WTC11 (cell line): Measurements from ENCODE around the gene KLC4. TPM values are rescaled to one million over a fixed set of nuclear protein-coding genes. Genes with fewer than 3 reads are reported as not detected.
A peak's percentile ranks its signal among the peaks of the same experiment; 100 is the strongest.

Experiments used
- ATAC-seq: fragments of 200-7000 bp; cut with Tn5 transposase; 2 replicates; pipeline ENCODE4 v1.10.0; 2021; ENCODE audit warnings: mild to moderate bottlenecking, moderate library complexity
- CTCF ChIA-PET: fragments of 300-600 bp; sonication (Branson Sonifier 250); formaldehyde crosslinking; loops from one replicate; lab custom pipeline; 2021; ENCODE audit warnings: antibody characterized with exemption; lab: Charles Lee
- POLR2A ChIA-PET: fragments of 350-600 bp; sonication (Branson Sonifier 250); formaldehyde crosslinking; loops from one replicate; lab custom pipeline; 2021; ENCODE audit warnings: antibody characterized with exemption; lab: Charles Lee
- DNase-seq: peaks from one replicate; pipeline ENCODE4 v3.0.0; 2021; ENCODE audit warnings: low spot score
- H3K27ac Mint-ChIP-seq: 2 replicates; pipeline ENCODE4 v1.8.0; 2021; ENCODE audit warnings: mixed read lengths
- H3K27me3 Mint-ChIP-seq: 2 replicates; pipeline ENCODE4 v1.8.0; 2021; ENCODE audit warnings: low read depth, mild to moderate bottlenecking, moderate library complexity, mixed read lengths
- H3K36me3 Mint-ChIP-seq: 2 replicates; pipeline ENCODE4 v1.8.0; 2021; ENCODE audit warnings: mixed read lengths
- H3K4me1 Mint-ChIP-seq: 2 replicates; pipeline ENCODE4 v1.8.0; 2022; ENCODE audit warnings: mixed read lengths
- H3K4me3 Mint-ChIP-seq: 2 replicates; pipeline ENCODE4 v1.8.0; 2021; ENCODE audit warnings: mild to moderate bottlenecking, moderate library complexity, mixed read lengths
- H3K9me3 Mint-ChIP-seq: 2 replicates; pipeline ENCODE4 v1.8.0; 2021; ENCODE audit warnings: mixed read lengths
- ATF1 ChIP-seq: sonication (generic); formaldehyde crosslinking; IDR thresholded peaks from 2 replicates; pipeline ENCODE4 v1.8.1; 2023; ENCODE audit warnings: mild to moderate bottlenecking, moderate library complexity, missing genetic modification reagents
- ELF4 ChIP-seq: sonication (generic); formaldehyde crosslinking; IDR thresholded peaks from 2 replicates; pipeline ENCODE4 v1.8.1; 2022; ENCODE audit warnings: low read depth, mild to moderate bottlenecking, moderate library complexity, missing genetic modification reagents
- EMX1 ChIP-seq: fragments of 250-450 bp; sonication (Bioruptor Pico); IDR thresholded peaks from 2 replicates; pipeline ENCODE4 v1.8.0; 2021; ENCODE audit warnings: mild to moderate bottlenecking
- GRHL2 ChIP-seq: fragments of 250-450 bp; sonication (Bioruptor Pico); IDR thresholded peaks from 2 replicates; pipeline ENCODE4 v1.8.0; 2022; ENCODE audit warnings: mild to moderate bottlenecking, moderate library complexity; ENCODE audit not compliant: insufficient replicate concordance, severe bottlenecking
- GTF2I ChIP-seq: fragments of 250-450 bp; sonication (Bioruptor Pico); conservative IDR thresholded peaks from 2 replicates; pipeline ENCODE4 v1.4.0; 2021; ENCODE audit warnings: mild to moderate bottlenecking
- HMGA2 ChIP-seq: fragments of 250-450 bp; sonication (Bioruptor Pico); IDR thresholded peaks from 2 replicates; pipeline ENCODE4 v1.4.0; 2021; ENCODE audit warnings: mild to moderate bottlenecking, moderate library complexity
- JUN ChIP-seq: sonication (generic); formaldehyde crosslinking; IDR thresholded peaks from 2 replicates; pipeline ENCODE4 v1.8.0; 2023; ENCODE audit warnings: mild to moderate bottlenecking, missing genetic modification reagents
- NFATC4 ChIP-seq: fragments of 250-450 bp; sonication (Bioruptor Pico); IDR thresholded peaks from 2 replicates; pipeline ENCODE4 v1.9.0; 2021; ENCODE audit warnings: mild to moderate bottlenecking
- NFYB ChIP-seq: sonication (generic); formaldehyde crosslinking; conservative IDR thresholded peaks from 2 replicates; pipeline ENCODE4 v1.8.0; 2022; ENCODE audit warnings: low read depth, missing genetic modification reagents
- NR2C2 ChIP-seq: sonication (generic); formaldehyde crosslinking; IDR thresholded peaks from 2 replicates; pipeline ENCODE4 v1.8.0; 2022; ENCODE audit warnings: mild to moderate bottlenecking, missing genetic modification reagents
- RORB ChIP-seq: fragments of 250-450 bp; sonication (Bioruptor Pico); IDR thresholded peaks from 2 replicates; pipeline ENCODE4 v1.9.0; 2021; ENCODE audit warnings: mild to moderate bottlenecking
- TEAD1 ChIP-seq: sonication (generic); formaldehyde crosslinking; IDR thresholded peaks from 2 replicates; pipeline ENCODE4 v1.8.0; 2022; ENCODE audit warnings: mild to moderate bottlenecking, missing genetic modification reagents
- TP53 ChIP-seq: sonication (generic); formaldehyde crosslinking; IDR thresholded peaks from 2 replicates; pipeline ENCODE4 v1.8.1; 2023; ENCODE audit warnings: mild to moderate bottlenecking, missing genetic modification reagents
- ZNF232 ChIP-seq: sonication (generic); formaldehyde crosslinking; IDR thresholded peaks from 2 replicates; pipeline ENCODE4 v1.8.0; 2022; ENCODE audit warnings: mild to moderate bottlenecking, missing genetic modification reagents
- ZNF423 ChIP-seq: fragments of 250-450 bp; sonication (Bioruptor Pico); IDR thresholded peaks from 2 replicates; pipeline ENCODE4 v2.1.2; 2022; ENCODE audit warnings: mild to moderate bottlenecking, moderate library complexity
- total RNA-seq: library from RNA; stranded (reverse); gene quantifications from 3 replicates; pipeline ENCODE4 v1.2.3, GENCODE V29; 2021
- TF ChIP-seq, protein P1 (sequence below): sonication (generic); formaldehyde crosslinking; IDR thresholded peaks from 2 replicates; pipeline ENCODE4 v1.8.1; 2023; ENCODE audit warnings: mild to moderate bottlenecking, missing genetic modification reagents, moderate library complexity
- TF ChIP-seq, protein P2 (sequence below): sonication (generic); formaldehyde crosslinking; IDR thresholded peaks from 2 replicates; pipeline ENCODE4 v1.8.0; 2023; ENCODE audit warnings: missing genetic modification reagents, mild to moderate bottlenecking, borderline replicate concordance
- TF ChIP-seq, protein P3 (sequence below): sonication (generic); formaldehyde crosslinking; IDR thresholded peaks from 2 replicates; pipeline ENCODE4 v1.8.1; 2023; ENCODE audit warnings: mild to moderate bottlenecking, missing genetic modification reagents
- TF ChIP-seq, protein P4 (sequence below): fragments of 250-450 bp; sonication (Bioruptor Pico); IDR thresholded peaks from 2 replicates; pipeline ENCODE4 v1.9.0; 2021; ENCODE audit warnings: mild to moderate bottlenecking
- TF ChIP-seq, protein P5 (sequence below): sonication (generic); formaldehyde crosslinking; IDR thresholded peaks from 2 replicates; pipeline ENCODE4 v1.8.1; 2022; ENCODE audit warnings: mild to moderate bottlenecking, moderate library complexity, missing genetic modification reagents
- TF ChIP-seq, protein P6 (sequence below): sonication (generic); formaldehyde crosslinking; IDR thresholded peaks from 2 replicates; pipeline ENCODE4 v1.8.0; 2022; ENCODE audit warnings: mild to moderate bottlenecking, missing genetic modification reagents
- TF ChIP-seq, protein P7 (sequence below): fragments of 250-450 bp; sonication (Bioruptor Pico); conservative IDR thresholded peaks from 2 replicates; pipeline ENCODE4 v1.9.0; 2021; ENCODE audit warnings: mild to moderate bottlenecking

Gene KLC4
- total RNA-seq, 1 experiment from 2014 or later, result 35.7 TPM

DNA sequence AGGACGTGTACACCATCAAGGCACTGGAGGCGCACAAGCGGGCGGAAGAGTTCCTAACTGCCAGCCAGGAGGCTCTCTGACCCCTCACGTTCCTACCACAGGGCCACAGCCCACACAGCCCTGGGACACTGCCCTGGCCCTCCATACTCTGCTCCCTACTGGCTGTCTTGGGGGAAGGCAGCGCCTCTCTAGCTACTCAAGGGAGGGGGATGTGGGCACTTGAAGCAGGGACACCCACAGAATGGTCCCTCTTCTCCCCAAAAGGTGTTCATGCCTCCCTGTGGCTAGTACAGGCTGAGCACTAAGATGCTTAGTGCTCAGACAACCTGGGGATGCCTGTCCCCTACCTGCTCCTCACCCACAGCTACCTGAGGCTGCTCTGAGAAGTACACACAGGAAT lies 48.2 kb upstream of the KLC4 start (continued):
- no peak for TF ChIP-seq NFYB (CRISPR knock-in tag)
- TF ChIP-seq, protein P1, sequence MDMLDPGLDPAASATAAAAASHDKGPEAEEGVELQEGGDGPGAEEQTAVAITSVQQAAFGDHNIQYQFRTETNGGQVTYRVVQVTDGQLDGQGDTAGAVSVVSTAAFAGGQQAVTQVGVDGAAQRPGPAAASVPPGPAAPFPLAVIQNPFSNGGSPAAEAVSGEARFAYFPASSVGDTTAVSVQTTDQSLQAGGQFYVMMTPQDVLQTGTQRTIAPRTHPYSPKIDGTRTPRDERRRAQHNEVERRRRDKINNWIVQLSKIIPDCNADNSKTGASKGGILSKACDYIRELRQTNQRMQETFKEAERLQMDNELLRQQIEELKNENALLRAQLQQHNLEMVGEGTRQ (CRISPR knock-in tag), result no peak
- TF ChIP-seq, protein P2, sequence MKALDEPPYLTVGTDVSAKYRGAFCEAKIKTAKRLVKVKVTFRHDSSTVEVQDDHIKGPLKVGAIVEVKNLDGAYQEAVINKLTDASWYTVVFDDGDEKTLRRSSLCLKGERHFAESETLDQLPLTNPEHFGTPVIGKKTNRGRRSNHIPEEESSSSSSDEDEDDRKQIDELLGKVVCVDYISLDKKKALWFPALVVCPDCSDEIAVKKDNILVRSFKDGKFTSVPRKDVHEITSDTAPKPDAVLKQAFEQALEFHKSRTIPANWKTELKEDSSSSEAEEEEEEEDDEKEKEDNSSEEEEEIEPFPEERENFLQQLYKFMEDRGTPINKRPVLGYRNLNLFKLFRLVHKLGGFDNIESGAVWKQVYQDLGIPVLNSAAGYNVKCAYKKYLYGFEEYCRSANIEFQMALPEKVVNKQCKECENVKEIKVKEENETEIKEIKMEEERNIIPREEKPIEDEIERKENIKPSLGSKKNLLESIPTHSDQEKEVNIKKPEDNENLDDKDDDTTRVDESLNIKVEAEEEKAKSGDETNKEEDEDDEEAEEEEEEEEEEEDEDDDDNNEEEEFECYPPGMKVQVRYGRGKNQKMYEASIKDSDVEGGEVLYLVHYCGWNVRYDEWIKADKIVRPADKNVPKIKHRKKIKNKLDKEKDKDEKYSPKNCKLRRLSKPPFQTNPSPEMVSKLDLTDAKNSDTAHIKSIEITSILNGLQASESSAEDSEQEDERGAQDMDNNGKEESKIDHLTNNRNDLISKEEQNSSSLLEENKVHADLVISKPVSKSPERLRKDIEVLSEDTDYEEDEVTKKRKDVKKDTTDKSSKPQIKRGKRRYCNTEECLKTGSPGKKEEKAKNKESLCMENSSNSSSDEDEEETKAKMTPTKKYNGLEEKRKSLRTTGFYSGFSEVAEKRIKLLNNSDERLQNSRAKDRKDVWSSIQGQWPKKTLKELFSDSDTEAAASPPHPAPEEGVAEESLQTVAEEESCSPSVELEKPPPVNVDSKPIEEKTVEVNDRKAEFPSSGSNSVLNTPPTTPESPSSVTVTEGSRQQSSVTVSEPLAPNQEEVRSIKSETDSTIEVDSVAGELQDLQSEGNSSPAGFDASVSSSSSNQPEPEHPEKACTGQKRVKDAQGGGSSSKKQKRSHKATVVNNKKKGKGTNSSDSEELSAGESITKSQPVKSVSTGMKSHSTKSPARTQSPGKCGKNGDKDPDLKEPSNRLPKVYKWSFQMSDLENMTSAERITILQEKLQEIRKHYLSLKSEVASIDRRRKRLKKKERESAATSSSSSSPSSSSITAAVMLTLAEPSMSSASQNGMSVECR (CRISPR knock-in tag), result no peak
- TF ChIP-seq ATF1, result no peak

DNA sequence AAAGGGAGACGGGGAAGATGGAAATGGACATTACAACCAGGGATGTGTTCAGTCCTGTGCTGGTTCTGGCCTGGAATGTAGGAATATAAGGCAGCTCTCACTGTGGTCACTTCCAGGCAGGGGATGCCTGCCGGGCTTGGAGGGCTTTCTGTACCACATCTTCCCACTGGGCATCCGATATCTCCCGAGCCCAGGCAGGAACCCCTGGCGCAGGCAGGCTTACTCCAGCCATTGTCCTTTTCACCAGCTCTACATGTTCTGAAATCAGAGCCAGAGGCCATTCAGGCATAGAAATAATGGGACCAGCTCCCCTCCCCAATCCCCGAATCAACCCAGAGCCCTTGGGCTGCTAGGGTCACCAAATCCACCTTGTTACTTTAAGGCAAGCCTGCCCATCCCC lies 47.1 kb upstream of the KLC4 start:
- TF ChIP-seq ELF4, result no peak
- TF ChIP-seq ZNF232 (CRISPR knock-in tag), result no peak
- TF ChIP-seq, protein P3, sequence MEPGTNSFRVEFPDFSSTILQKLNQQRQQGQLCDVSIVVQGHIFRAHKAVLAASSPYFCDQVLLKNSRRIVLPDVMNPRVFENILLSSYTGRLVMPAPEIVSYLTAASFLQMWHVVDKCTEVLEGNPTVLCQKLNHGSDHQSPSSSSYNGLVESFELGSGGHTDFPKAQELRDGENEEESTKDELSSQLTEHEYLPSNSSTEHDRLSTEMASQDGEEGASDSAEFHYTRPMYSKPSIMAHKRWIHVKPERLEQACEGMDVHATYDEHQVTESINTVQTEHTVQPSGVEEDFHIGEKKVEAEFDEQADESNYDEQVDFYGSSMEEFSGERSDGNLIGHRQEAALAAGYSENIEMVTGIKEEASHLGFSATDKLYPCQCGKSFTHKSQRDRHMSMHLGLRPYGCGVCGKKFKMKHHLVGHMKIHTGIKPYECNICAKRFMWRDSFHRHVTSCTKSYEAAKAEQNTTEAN, result no peak
- TF ChIP-seq, protein P4, sequence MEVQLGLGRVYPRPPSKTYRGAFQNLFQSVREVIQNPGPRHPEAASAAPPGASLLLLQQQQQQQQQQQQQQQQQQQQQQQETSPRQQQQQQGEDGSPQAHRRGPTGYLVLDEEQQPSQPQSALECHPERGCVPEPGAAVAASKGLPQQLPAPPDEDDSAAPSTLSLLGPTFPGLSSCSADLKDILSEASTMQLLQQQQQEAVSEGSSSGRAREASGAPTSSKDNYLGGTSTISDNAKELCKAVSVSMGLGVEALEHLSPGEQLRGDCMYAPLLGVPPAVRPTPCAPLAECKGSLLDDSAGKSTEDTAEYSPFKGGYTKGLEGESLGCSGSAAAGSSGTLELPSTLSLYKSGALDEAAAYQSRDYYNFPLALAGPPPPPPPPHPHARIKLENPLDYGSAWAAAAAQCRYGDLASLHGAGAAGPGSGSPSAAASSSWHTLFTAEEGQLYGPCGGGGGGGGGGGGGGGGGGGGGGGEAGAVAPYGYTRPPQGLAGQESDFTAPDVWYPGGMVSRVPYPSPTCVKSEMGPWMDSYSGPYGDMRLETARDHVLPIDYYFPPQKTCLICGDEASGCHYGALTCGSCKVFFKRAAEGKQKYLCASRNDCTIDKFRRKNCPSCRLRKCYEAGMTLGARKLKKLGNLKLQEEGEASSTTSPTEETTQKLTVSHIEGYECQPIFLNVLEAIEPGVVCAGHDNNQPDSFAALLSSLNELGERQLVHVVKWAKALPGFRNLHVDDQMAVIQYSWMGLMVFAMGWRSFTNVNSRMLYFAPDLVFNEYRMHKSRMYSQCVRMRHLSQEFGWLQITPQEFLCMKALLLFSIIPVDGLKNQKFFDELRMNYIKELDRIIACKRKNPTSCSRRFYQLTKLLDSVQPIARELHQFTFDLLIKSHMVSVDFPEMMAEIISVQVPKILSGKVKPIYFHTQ, result no peak
- TF ChIP-seq HMGA2, result no peak
- no peak for TF ChIP-seq GRHL2 (CRISPR knock-in tag)
- no peak for TF ChIP-seq NFATC4 (CRISPR knock-in tag)
- TF ChIP-seq TEAD1 (CRISPR knock-in tag), result no peak
- no peak for TF ChIP-seq ZNF423 (CRISPR knock-in tag)
- no peak for TF ChIP-seq JUN (CRISPR knock-in tag)
- TF ChIP-seq, protein P5, sequence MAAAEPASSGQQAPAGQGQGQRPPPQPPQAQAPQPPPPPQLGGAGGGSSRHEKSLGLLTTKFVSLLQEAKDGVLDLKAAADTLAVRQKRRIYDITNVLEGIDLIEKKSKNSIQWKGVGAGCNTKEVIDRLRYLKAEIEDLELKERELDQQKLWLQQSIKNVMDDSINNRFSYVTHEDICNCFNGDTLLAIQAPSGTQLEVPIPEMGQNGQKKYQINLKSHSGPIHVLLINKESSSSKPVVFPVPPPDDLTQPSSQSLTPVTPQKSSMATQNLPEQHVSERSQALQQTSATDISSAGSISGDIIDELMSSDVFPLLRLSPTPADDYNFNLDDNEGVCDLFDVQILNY, result no peak
- no peak for TF ChIP-seq EMX1
- TF ChIP-seq NR2C2, result no peak
- TF ChIP-seq, protein P6, sequence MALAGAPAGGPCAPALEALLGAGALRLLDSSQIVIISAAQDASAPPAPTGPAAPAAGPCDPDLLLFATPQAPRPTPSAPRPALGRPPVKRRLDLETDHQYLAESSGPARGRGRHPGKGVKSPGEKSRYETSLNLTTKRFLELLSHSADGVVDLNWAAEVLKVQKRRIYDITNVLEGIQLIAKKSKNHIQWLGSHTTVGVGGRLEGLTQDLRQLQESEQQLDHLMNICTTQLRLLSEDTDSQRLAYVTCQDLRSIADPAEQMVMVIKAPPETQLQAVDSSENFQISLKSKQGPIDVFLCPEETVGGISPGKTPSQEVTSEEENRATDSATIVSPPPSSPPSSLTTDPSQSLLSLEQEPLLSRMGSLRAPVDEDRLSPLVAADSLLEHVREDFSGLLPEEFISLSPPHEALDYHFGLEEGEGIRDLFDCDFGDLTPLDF (CRISPR knock-in tag), result no peak
- TF ChIP-seq, protein P7, sequence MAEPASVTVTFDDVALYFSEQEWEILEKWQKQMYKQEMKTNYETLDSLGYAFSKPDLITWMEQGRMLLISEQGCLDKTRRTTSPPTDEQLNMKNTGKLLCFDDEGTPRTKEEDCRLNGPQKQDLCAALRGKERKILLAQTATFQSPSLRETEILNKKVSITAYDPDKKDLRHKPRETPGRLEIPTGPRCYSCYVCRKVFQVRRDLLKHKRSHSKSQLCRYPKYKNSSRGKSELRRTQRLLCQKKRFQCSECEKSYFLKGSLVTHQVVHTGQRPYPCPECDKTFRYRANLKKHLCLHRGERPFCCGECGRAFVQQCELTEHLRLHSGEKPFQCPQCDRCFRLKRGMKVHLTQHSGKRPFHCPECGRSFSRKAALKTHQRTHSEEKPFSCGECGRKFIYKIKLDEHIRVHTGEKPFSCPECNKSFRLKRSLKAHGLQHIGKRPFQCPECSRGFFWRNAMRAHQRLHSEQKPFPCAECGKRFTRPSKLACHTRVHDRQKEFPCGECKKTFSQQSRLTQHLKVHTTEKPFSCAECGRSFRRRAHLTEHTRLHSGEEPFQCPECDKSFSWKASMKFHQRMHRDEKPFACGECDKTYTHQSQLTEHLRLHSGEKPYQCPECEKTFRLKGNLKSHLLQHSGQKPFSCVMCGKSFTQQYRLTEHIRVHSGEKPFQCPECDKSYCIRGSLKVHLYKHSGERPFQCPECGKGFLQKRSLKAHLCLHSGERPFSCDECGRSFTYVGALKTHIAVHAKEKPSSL (CRISPR knock-in tag), result no peak
- TF ChIP-seq, protein P1 (CRISPR knock-in tag), result no peak
- TF ChIP-seq RORB, result no peak
- no peak for TF ChIP-seq TP53 (CRISPR knock-in tag)
- TF ChIP-seq GTF2I (CRISPR knock-in tag), result no peak
- ChIA-PET POLR2A (interaction anchor here (1.6 kb wide), 1 partner anchor 10 kb away, joined by 7 read pairs; the partner anchor contains the start of gene RRP36), CTCF (interaction anchor here (0.6 to 3.1 kb wide), 2 partner anchors 48 to 68 kb away, joined by 3 to 17 read pairs; no protein-coding TSS in a partner anchor)
- peaks cover 50% of the 10 kb centered on the region for H3K36me3 Mint-ChIP-seq
- H3K27ac Mint-ChIP-seq, result no peak overlapping the region
- H3K4me3 Mint-ChIP-seq, result peak overlapping the region; percentile 99
- no peaks in the 10 kb centered on the region for H3K27me3 Mint-ChIP-seq
- no peak for ATAC-seq
- H3K9me3 Mint-ChIP-seq, result no peaks in the 10 kb centered on the region
- no peak for DNase-seq
- H3K4me1 Mint-ChIP-seq, result peaks cover 28% of the 10 kb centered on the region
